Measurements from ENCODE around the gene SLC26A11.
"Not testable (repeated sequence)": the region's sequence is repeated elsewhere in the genome, so short reads cannot be mapped to it uniquely, and the experiment has no call there.

The SLC26A11 gene

GRCh38 chr17:80198144-80198661 lies 22.0 kb upstream of the SLC26A11 start:
- no peak for DNase-seq

- not testable (repeated sequence) for DNase-seq
Measured at GRCh38 chr17:80199295-80199694, 20.9 kb upstream of the SLC26A11 start.

GRCh38 chr17:80201446-80201845 lies 18.8 kb upstream of the SLC26A11 start:
- DNase-seq: no peak

DNA sequence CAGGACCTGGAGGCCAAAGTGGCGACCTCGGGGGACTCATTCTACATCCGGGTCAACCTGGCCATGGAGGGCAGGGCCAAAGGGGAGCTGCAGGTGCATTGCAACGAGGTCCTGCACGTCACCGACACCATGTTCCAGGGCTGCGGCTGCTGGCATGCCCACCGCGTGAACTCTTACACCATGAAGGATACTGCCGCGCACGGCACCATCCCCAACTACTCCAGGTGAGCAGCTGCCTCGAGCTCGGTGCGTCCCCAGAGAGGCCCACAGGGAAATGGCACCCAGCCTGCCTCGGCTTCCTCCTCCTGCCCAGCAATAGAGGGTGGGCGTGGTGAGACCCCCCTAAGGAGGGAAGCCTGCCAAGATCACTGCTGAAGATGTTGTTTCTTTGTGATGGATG lies 18.0 kb upstream of the SLC26A11 start:
- no peak for DNase-seq

- DNase-seq: no peak
Measured at GRCh38 chr17:80203471-80203963, 16.7 kb upstream of the SLC26A11 start.

DNA sequence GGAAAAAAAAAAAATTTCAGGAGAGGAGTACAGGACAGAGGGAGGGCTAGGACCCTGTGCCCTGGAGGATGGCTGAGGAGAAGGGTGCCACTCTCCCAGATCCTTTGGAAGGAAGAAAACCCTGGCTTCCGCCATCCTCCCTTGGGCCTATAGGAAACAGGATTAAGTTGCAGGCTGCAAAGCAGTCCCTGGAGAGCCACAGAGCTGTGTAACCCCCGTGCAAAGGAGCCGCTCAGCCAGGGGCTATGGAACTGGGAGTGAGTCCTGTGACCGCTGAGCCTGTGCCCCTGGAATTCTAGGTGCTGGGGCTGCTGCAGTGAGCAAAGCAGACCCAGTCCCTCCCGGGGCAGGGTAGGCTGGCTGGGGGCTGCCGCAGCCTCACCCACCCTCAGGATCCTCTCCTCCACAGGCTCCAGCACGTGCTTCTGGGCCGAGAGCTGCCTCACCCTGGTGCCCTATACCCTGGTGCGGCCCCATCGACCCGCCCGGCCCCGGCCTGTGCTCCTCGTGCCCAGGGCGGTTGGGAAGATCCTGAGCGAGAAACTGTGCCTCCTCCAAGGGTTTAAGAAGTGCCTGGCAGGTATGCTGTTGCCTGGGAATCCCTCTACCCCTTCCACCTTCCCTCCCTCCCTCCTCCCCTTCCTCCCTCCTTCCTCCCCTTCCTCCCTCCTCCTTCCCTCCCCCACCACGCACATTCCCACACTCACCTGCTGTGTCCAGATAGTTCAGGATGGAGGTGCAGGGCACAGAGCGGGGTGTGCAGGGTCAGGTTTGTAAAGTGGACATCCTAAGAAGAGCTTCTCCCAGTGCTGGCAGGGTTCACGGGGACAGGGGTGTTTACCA lies 15.4 kb upstream of the SLC26A11 start:
- no peak for DNase-seq

DNA sequence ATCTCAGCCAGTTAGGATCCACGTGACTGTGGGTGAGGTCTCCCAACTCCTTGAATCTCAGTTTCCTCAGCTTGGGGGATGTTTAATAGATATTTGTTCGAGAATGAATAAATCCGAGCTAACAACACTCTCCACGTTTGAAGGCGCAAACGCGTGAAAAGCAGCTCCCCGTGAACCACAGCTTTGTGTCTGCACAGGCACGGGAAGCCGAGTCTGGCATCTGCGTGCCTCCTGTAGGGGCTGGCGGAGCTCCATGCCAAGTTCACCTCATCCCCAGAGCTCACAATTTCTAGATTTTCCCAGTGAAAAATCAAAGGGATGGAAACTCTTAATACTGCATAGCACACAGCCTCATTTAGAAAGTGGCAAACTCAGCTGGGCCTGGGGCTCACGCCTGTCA lies 14.4 kb upstream of the SLC26A11 start:
- no peak for DNase-seq

DNA sequence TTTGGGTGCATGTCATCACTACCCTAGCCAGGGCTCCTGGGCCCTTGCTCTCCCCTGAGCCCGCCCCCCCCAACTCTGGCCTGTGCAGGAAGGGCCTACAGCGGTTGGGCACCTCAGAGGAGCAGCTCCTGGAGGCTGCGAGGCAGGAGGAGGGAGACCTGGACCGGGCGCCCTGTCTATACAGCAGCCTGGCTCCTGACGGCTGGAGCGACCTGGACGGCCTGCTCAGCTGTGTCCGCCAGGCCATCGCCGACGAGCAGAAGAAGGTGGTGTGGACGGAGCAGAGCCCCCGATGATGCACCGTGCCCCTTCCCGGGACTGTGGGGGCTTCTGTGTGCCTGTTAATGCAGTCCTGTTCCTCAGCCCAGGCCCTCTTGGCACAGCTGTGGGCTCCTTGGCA lies 12.2 kb upstream of the SLC26A11 start:
- DNase-seq: no peak

GRCh38 chr17:80209765-80210164 lies 10.5 kb upstream of the SLC26A11 start:
- DNase-seq: no peak

DNA sequence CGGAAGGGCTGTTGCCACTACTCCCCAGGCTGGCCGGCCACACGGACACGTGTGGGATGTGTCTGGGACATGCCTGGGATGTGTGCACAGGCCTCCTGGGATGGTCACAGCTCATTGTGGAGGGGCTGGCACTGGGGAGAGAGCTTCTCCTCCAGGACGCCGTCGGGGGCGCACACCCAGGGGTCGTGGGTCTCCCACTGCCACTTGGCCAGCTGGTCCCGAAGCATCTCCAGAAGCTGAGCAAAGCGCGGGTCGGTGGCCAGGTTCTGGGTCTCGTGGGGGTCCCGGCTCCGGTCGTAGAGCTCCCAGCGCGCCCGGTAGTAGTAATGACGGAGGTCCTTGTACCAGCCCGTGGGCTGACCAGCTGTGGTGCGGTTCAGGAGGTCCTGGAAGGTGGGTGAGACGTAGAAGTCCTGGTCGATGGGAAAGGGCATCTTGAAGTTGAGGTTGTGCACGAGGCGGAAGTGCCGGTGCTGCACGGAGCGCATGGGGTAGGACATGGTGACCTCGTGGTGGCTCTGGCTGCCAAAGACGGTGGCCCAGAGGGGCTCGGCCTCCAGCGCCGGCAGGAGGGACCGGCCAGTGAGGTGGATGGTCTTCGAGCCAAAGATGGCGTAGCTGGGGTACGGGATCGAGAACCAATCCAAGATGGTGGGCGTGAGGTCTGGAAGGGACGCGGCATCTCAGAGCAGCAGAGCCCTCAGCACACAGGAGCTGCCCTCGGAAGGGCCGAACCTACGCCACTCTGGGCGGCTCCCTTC lies 9.7 kb upstream of the SLC26A11 start:
- DNase-seq: no peak

- no peak for DNase-seq
Measured at GRCh38 chr17:80212109-80212508, 8.1 kb upstream of the SLC26A11 start.

- DNase-seq: no peak
Measured at GRCh38 chr17:80212511-80212910, 7.7 kb upstream of the SLC26A11 start.

GRCh38 chr17:80212962-80213642 lies 7.1 kb upstream of the SLC26A11 start:
- DNase-seq: no peak

- no peak for DNase-seq
Measured at GRCh38 chr17:80213643-80213975, 6.6 kb upstream of the SLC26A11 start.

GRCh38 chr17:80214012-80214877 lies 6.0 kb upstream of the SLC26A11 start:
- no peak for DNase-seq

- DNase-seq: no peak
Measured at GRCh38 chr17:80214878-80215210, 5.4 kb upstream of the SLC26A11 start.

- no peak for DNase-seq
Measured at GRCh38 chr17:80216473-80217456, 3.5 kb upstream of the SLC26A11 start.

DNA sequence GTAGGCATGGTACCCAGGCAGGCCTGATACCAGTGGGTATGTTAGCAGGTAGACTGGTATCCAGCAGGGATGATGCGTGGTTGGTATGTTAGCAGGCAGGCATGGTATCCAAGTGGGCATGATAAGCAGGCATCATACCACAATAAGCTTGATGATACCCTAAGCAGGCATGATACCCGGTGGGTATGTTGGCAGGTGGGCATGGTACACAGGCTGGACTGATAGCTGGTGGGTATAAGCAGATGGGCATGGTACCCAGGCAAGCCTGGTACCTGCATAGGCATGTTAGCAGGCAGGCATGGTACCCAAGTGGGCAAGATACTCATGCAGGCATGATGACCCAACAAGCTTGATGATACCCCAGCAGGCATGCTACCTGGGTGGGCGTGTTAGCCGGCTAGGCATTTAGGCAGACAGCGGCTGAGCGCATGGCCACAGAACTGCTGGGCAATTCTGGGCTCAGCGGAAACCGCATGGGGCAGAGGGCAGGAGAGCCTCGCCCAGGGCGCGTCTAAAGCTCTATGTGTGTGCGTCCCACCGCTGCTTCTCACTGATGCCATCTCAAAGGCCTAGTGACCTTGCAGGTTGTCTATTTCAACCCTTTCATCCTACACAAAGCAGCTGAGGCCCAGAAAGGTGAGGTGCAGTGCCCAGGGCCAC lies 2.4 kb upstream of the SLC26A11 start:
- DNase-seq: no peak

DNA sequence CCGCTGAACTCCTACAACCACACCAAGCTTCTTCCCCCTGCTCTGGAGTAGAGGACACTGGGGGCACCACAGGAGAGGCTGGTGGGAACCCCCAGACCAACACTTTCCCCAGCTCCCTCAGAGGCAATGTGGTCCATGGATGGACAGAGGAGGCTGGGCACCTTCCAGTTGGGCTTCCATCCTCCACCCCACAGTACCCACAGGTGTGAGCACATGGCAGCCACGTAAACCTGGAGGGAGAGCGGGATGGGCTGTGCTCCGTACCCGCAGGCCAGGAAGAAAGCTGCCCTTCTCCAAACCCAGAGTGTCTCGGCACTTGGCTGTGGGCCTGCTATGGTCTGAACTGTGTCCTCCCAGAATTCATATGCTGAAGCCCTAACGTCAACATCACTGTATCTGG lies 1.8 kb upstream of the SLC26A11 start:
- no peak for DNase-seq

GRCh38 chr17:80219013-80219762 lies 1.0 kb upstream of the SLC26A11 start:
- peak; percentile 95 for DNase-seq

Measured in hematopoietic multipotent progenitor cell treated with erythropoietin and hydrocortisone succinate and interleukin-3 and kit ligand, for 8 days (in vitro differentiated cells).